Right ventricle myocardium superior (tissue), 1 donor: ENCODE data around the gene CCHCR1. TPM values are rescaled to one million over a fixed set of nuclear protein-coding genes. Genes with fewer than 3 reads are reported as not detected.
"Not testable (repeated sequence)": the region's sequence is repeated elsewhere in the genome, so short reads cannot be mapped to it uniquely, and the experiment has no call there.

Source experiments
- ATAC-seq: fragments of 200-7000 bp; cut with Tn5 transposase; one replicate; pipeline ENCODE4 v1.9.1; 2020; ENCODE audit warnings: mild to moderate bottlenecking; ENCODE audit not compliant: poor library complexity
- DNase-seq: peaks from one replicate; pipeline ENCODE4 v3.0.0-alpha.2; 2020
- intact Hi-C: fragments of 100-400 bp; cut with DNase I; formaldehyde crosslinking; loops from one replicate; pipeline ENCODE4 v1.11.2; 2022
- total RNA-seq: library from RNA; stranded (reverse); fragmentation: NEBNext Ultra II Directional; extraction: Animal tissue kit (Norgen Biotek cat#: 25700); gene quantifications from one replicate; pipeline ENCODE4 v1.2.1, GENCODE V29; 2021
- donor health status: DM: no; HTN: yes; CAD: no; lungs with severe emphysema.

CCHCR1 gene
- total RNA-seq, 1 donor from 2014 or later, result 10.9 TPM

DNA sequence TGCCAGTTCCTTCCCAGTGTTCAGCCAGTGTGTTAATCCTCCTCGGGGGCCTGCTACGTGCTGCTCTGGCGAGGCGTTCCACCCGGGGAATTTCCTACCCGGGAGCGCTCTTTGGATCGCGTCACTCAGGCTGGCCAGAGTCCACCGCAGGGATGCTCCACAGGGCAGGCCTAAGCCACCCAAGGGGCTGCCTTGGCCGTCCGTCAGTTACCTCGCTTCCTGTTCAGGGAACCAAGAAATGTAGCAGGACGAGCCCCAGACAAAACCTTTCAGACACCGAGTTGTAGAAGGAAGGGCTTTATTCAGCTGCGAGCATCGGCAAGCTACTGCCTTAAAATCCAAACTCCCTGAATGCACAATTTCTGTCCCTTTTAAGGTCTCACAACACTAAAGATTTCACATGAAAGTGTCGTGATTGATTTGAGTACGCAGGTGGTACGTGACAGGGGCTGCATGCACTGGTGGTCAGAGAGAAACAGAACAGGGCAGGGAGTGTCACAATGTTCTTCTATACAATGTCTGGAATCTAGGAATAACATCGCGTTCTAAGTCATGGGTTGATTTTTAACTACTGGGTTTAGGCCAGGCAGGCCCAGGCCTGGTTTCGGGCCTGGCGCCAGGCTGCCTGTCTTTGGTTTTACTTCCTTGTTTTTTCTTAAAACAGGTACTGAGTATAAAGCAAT lies 28.6 kb upstream of the CCHCR1 start:
- DNase-seq, result peak; percentile 90
- intact Hi-C loops, result no loop called here
- ATAC-seq, result peak; percentile 67

- DNase-seq, ATAC-seq, intact Hi-C loops: not testable (repeated sequence)
Measured at GRCh38 chr6:31185695-31186051, 28.1 kb upstream of the CCHCR1 start.

- DNase-seq, intact Hi-C loops, ATAC-seq: not testable (repeated sequence)
Measured at GRCh38 chr6:31183859-31184258, 26.3 kb upstream of the CCHCR1 start.

DNA sequence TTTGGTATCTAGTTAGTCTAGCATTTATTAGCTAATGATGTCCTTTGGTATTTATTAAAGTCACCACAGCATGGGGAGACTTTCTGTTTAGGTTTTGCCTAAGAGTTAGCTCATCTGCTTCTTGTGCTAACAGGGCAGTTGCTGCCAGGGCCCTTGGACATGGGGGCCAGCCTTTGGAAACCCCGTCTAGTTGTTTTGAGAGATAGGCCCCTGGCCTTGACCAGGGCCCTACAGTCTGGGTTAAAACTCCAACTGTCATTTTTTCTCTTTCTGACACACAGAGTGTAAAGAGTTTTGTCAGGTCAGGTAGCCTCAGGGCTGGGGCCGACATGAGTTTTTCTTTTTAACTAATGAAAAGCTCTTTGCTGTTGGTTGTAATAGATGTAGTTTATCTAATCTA lies 25.7 kb upstream of the CCHCR1 start:
- DNase-seq, ATAC-seq, intact Hi-C loops: not testable (repeated sequence)

DNA sequence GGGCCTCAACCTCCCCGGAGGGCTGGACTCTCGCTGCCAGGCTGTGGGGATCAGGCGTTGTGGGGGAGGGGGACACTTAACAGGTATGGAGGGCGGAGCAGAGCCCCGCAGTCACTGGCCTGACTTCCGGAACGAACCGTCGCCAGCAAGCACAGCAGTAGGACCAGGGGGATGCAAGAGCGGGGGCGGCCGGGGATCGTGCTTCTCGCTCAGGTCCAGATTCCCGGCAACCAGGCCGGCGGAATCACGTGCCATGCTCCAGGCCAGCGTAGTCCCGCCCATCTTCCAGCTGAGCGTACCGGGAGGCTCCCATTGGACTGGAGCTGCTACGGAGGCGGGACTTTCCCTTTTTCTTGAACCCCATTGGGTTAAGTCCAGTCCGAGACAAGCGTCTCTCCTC lies 22.9 kb upstream of the CCHCR1 start:
- ATAC-seq (peak; percentile 97), DNase-seq (peak; percentile 82)
- intact Hi-C loops, result no loop called here

- ATAC-seq, result no peak
- DNase-seq, result no peak
- intact Hi-C loops, result no loop called here
Measured at GRCh38 chr6:31179896-31180295, 22.3 kb upstream of the CCHCR1 start.

DNA sequence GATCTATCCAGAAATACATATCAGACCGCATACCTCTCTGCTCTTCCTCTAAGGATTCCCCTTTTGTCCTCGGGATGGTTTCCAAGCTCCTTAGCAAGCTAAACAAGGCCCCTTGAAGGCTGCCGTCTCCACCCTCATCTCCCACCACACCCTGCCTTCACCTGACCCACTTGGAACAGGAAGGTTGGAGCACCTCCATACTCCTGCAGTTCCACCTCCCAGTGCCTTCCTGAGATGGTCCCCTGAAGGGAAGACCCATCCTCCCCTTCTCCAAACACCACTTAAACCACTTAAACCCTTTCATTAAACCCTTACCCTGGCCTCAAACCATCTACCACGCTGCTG lies 21.4 kb upstream of the CCHCR1 start:
- intact Hi-C loops, result no loop called here
- no peak for ATAC-seq

GRCh38 chr6:31178143-31179041 lies 20.8 kb upstream of the CCHCR1 start:
- DNase-seq (no peak), ATAC-seq (no peak)
- intact Hi-C loops, result no loop called here

More for the DNA sequence above, 21.4 kb upstream of the CCHCR1 start:
- DNase-seq, result no peak

DNA sequence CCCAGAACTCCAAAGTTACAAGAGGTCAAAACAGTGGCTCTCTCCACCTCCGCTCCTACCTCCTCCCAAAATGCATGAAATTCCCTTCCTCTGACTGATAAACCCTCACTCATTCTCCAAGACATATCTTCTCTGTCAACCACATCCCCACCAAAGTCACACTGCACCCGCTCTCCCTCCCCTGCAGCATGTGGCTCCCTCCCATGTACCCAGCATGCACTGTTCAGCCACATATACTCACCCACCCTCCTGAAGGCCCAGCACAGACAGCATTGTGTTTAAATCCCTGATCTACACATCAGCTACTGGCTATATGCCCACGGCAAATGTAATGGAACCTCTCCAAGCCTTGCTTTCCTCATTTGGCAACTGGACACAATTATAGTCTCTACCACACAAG lies 18.4 kb upstream of the CCHCR1 start:
- intact Hi-C loops, result no loop called here
- DNase-seq (no peak), ATAC-seq (no peak)

- intact Hi-C loops, result no loop called here
- ATAC-seq, result no peak
- DNase-seq, result no peak
Measured at GRCh38 chr6:31174378-31174777, 16.8 kb upstream of the CCHCR1 start.

- ATAC-seq (no peak), DNase-seq (no peak)
- intact Hi-C loops, result no loop called here
Measured at GRCh38 chr6:31173406-31173805, 15.8 kb upstream of the CCHCR1 start.

GRCh38 chr6:31172973-31173384 lies 15.4 kb upstream of the CCHCR1 start:
- DNase-seq (no peak), ATAC-seq (no peak)
- intact Hi-C loops, result no loop called here

GRCh38 chr6:31171931-31172905 lies 14.6 kb upstream of the CCHCR1 start:
- DNase-seq (no peak), ATAC-seq (no peak)
- intact Hi-C loops, result no loop called here

DNA sequence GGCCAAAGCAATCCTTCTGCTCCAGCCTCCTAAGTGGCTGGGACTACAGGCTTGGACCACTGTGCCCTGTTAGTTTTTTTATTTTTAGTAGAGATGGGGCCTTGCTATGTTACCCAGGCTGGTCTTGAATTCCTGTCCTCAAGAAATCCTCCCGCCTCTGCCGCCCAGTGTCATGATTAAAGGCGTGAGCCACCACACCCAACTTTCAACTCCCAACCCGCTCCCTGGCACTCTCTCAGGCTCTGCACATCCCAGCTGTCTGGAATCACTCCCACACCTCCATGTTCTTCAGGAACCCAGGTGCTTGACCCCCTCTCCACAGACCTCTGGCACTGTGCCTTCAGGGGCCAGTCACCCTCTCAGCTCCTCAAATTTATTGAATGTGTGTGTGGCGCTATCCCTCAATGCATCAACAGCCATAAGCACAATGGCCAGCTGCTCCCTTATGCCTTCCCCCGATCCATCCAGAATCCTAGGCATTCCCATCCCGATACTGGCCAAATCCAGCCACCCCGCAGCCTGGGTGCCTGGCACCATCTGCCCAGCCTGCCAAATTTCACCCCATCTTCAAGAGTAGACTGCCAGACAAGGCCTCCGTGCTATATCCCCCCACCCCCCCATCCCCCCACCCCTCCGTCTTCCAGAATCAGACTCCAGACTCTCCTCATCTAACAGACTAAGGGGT lies 13.5 kb upstream of the CCHCR1 start:
- DNase-seq, result no peak
- ATAC-seq, result no peak
- intact Hi-C loops, result no loop called here

DNA sequence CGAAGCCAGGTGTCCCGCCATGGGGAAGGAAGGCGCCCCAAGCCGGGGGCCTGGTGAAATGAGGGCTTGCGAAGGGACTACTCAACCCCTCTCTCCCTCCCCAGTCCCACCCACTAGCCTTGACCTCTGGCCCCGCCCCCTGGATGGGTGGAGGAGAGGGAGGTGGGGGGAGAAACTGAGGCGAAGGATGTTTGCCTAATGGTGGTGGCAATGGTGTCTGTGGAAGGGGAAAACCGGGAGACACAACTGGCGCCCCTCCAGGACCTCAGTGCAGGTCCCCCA lies 12.9 kb upstream of the CCHCR1 start, which contains the start of gene POU5F1:
Gene POU5F1 (minus strand): TSS at position 83 of the 282 bp plus-strand sequence. CDS start 62 bp downstream, at position 21.
- DNase-seq, result no peak
- intact Hi-C loops, result no loop called here
- ATAC-seq, result no peak

GRCh38 chr6:31169858-31170599 lies 12.4 kb upstream of the CCHCR1 start:
- ATAC-seq, intact Hi-C loops, DNase-seq: not testable (repeated sequence)

GRCh38 chr6:31169123-31169857 lies 11.7 kb upstream of the CCHCR1 start:
- intact Hi-C loops, result no loop called here
- ATAC-seq (no peak), DNase-seq (no peak)
